ENCODE measurements around the gene MEIOC.
A peak's percentile ranks its signal among the peaks of the same experiment; 100 is the strongest.
"Not testable (repeated sequence)": the region's sequence is repeated elsewhere in the genome, so short reads cannot be mapped to it uniquely, and the experiment has no call there.

The MEIOC gene

GRCh38 chr17:44648963-44649362, 7.3 kb upstream of the MEIOC start:
- no peak for DNase-seq

DNA sequence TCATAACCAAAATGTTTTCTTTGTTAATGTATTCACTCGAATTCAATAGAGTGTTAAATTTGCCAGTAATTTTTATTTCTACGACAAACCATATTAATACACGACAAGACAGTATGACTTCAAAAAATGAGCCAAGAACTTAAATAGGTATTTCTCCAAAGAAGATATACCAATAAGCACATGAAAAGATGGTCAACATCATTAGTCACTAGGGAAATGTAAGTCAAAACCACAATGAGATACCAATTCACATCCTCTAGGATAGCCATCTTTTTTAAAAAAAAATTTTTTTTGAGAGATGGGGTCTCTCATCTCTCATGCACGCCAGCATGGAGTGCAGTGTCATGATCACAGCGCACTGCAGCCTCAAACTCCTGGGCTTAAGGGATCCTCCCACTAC, 5.0 kb upstream of the MEIOC start:
- DNase-seq: no peak

GRCh38 chr17:44652727-44653126, 3.5 kb upstream of the MEIOC start:
- no peak for DNase-seq

DNA sequence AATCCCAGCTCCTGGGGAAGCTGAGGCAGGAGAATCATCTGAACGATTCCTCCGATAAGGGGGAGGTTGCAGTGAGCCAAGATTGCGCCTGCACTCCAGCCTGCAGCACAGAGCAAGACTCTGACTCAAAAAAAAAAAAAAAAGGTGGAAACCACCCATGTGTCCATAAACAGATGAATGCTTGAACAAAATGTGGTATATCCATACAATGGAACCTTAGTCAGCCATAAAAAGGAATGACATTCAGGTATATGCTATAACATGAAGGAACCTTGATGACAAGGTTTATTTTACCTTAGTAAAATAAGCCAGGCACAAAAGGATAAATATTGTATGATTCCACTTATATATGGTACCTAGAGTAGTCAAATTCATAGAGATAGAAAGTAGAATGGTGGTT, 2.9 kb upstream of the MEIOC start:
- DNase-seq: no peak

GRCh38 chr17:44653954-44654353, 2.3 kb upstream of the MEIOC start:
- no peak for DNase-seq

DNA sequence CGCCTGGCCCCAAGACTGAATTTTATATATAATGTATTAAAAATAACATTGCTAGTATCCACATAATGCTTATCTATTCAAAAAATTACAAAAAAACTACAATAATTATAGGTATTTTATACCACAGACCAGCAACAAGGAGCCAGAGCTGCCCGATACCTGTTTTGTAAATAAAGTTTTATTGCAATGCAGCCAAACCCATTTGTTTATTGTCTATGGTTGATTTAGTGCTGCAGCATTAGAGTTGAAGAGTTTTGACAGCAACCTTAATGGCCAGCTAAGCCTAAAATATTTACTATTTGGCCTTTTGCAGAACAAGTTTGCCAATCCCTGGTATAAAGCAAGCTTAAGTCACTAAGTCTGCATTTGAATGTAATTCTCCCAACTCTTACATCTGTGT, 5.6 kb downstream of the MEIOC start:
- DNase-seq: no peak

DNA sequence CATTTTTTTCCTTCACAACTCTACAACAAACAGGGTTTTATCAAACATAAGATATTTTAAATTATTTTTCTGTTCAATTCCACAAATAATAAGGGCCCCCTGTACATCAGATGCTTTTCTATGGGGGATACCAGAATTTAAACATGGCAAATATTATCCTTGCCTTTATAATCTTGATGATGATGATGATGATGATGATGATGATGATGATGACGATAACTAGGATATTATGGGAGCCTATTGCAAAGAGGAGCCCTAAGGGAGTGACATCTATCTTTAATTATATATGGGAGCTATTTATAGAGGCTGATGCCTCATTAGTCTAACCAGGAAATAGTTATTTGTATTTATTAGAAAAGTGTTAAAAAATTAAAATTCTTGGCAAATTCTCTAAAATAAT, 6.8 kb downstream of the MEIOC start:
- DNase-seq: no peak

DNA sequence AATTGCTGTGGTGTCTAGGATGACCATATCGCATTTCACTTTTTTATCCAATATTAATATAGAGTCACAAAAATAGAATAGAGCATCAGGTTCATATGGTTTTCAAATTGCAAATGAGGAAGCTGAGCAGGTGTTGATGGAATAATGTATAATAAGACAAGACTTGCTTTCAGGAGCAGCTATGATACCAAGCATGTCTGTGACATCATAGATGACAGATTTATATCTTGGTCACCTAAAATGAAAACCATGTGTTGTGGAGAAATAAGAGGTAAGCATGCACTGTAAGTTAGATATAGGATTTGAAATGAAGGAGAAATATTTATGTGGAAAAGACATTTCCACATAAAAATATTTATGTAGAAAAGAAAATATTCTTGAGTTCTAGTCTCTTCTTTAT, 8.6 kb downstream of the MEIOC start:
- no peak for DNase-seq

DNA sequence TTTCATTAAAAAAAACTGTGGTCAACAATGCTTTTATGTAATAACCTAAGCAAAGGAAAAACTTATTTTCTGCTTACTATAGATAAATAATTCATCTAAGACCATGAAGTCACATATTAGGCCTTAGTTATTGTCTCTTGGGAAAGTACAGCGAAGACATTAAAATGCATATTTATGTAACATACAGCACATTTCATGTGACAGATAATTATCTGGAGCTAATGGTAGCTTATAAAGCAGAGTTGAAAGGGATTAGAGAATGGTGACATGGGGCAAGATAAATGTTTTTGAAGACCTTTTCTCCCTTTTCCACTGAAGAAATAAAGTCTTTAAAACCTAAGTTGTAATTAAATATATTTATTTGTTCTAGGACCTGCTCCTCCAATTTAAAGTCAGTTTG, 9.7 kb downstream of the MEIOC start:
- no peak for DNase-seq

DNA sequence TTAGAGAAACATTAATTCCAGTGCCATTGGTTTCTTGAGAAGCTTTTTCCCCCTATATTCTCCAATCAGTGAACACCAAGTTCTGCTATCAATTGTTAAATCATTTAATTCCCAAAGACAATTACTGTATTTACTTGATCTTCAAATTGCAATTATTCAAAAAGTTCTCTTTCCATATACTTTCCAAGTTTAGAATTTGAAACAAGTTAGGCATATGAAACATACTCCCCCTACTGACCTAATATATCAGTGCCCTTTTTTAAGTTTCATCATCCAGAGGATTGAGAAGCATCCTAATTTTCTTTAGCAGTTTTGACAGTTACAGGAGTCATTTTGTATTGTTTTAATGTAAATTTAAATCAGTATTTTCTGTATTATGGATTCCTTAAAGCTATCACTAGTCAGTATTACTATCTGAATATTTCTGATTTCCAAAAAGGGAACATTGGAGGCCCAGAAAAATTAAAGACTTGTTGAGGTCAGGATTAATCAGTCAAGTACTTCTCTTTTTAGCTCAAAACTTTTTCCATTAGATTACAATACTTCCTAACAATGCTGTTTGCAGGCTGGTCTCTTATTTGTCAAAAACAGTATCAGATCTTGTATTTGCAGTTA, 16.3 kb downstream of the MEIOC start:
- DNase-seq: no peak

GRCh38 chr17:44673893-44674292, 17.6 kb downstream of the MEIOC start:
- DNase-seq: no peak

- DNase-seq: no peak
Measured at GRCh38 chr17:44677136-44677535, 20.9 kb downstream of the MEIOC start.

DNA sequence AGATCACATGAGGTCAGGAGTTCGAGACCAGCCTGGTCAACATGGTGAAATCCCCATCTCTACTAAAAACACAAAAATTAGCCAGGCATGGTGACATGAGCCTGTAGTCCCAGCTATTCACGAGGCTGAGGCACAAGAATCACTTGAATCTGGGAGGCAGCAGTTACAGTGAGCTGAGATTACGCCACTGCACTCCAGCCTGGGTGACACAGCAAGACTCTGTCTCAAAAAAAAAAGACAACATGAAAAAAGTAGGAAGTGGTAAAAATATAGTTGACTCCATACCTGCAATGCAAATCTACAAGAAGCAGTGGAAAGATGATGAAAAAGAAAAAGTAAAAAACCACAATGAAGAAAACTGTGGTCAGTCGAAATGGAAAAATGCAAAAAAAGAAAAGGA, 27.0 kb downstream of the MEIOC start:
- DNase-seq: not testable (repeated sequence)

- no peak for DNase-seq
Measured at GRCh38 chr17:44687756-44688155, 31.5 kb downstream of the MEIOC start.

DNA sequence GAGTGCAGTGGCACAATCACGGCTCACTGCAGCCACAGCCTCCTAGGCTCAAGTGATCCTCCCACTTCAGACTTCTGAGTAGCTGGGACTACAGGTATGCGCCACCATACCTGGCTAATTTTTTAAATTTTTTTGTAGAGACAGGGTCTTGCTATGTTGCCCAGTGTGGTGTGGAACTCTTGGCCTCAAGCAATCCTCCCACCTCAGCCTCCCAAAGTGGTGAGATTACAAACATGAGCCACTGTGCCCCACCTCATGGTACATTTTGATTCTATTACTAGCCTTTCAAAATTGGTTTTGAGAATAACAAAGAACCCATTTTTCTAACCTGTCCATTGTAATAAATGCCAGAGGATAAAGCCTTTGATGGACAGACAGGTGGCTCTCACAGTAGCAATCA, 31.9 kb downstream of the MEIOC start:
- no peak for DNase-seq

DNA sequence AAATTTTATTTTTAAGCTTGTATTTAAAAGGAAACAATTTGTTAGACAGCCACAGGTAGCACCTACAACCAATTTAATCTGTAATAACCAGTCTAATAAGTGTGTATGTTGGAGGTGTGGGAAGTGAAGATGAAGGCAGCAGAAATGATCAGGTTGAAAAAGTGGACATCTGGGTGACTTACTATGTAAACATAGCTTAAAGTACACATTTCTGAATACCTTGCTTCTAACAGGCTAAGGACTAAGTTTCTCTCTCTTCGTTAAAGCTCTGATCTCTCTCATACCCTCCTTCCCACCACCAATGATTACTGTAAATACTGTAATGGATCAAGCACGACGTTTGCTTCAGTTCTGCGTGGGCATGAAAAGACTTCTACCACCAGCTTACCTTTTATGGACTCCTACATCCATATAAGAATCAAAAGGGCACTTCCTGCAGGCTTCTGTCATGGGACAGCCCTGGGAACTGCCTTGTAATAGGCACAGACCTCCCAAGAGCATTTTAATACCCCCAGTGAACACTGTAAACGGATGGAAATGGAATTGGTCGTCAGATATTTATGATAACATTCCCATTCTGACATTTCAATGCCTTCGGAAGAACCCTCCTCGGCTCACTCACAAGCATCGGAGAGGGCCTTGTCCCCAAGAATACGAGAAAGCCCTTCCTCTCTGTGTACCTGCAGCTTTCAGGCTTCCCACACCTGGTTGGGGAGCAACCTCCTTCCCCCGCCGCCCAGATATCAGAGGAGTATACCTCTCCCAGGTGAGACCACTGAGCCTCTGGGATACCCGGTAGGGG, 32.6 kb downstream of the MEIOC start:
- DNase-seq: no peak

GRCh38 chr17:44689477-44690217, 33.4 kb downstream of the MEIOC start, which contains the start of gene CCDC43:
Gene CCDC43, minus strand, starts transcription at chr17:44689776. Its CDS starts 23 bp downstream, at chr17:44689753.
- peak; percentile 78 for DNase-seq

- DNase-seq: not testable (repeated sequence)
Measured at GRCh38 chr17:44690746-44691306, 34.6 kb downstream of the MEIOC start.

GRCh38 chr17:44693609-44694008, 37.3 kb downstream of the MEIOC start:
- no peak for DNase-seq

GRCh38 chr17:44700288-44700687, 44.0 kb downstream of the MEIOC start:
- not testable (repeated sequence) for DNase-seq

DNA sequence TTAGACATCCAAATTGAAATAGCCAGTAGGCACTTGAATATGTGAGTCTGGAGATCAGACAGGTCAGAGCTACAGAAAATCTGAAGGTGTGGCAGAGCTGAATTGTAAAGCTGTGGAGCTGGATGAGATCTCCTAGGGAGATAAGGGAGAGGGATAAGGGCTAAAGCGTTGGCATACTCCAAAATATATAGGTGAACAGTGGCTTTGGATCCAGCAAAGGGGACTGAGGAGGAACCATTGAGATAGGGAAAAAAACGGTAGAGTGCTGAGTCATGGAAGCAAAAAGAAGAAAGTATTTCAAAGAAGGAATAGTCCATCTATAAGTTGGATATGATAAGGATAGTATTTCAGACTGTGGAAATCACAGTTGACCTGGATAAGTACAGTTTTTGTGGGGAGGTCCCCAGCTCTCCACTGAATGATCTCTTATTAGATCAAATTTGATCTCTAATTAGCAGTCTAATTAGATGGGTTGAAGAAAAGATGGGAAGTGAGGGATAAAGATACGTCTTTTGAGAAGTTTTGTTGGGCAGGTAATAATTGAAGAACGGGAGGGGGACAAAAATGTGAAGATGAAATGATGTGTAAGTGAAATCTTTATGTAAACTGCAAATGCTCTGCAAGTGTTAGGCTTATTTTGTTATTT, 51.6 kb downstream of the MEIOC start:
- DNase-seq: no peak

GRCh38 chr17:44708401-44709263, 52.4 kb downstream of the MEIOC start, which contains the start of gene DBF4B:
Gene DBF4B, plus strand, starts transcription at chr17:44708665. Its CDS starts 156 bp downstream, at chr17:44708821.
- DNase-seq: peak; percentile 84

Measured in NCI-H446 treated with DMSO at 0.1 percent for 48 hours (cell line).